Body of pancreas (tissue), 4 donors: ENCODE data around the gene PRDM15.

ENCODE experiments used
- POLR2A ChIP-seq, 3 donors: fragments of 450-650 bp; IDR thresholded peaks; one replicate each; pipeline ENCODE4 v1.6.1; 2016; ENCODE audit warnings: antibody characterized with exemption in 3 of 3, mild to moderate bottlenecking in 2 of 3
- TF ChIP-seq, protein P1 (sequence below), 7 experiments: fragments of 450-650 bp in 4 of 7; fragments of 200-600 bp in 3 of 7; sonication (generic) in 3 of 7; IDR thresholded peaks; one replicate each; pipeline ENCODE4 v1.5.1; 2016 to 2019; ENCODE audit warnings: antibody characterized with exemption in 7 of 7

DNA sequence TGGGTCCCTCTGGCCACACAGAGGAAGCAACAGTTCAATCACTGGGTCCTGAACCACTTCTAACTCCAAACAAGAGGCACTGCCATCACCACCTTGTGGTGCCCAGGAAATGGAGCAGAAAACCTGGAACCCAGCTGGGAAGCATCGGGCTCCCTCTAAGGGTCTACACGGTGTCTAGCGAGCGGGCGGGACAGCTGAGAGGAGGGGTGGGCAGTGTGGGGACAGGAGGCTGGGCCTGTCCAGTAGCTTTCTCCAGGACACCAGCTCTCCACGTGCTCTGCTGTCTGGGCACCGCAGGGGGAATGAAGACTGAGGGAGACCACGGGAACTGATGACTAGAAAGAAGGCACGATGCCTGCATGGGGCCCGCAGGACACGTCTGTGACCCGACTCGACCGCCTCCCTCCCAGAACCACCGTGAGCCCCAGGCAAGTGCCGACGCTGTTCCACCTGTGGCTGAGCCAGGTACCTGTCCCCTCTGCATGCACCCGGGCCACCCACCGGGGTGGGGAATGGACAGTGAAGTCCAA, 5.4 kb upstream of the PRDM15 start:
- TF ChIP-seq POLR2A (IDR thresholded peaks at IDR 0.05): no peak
- TF ChIP-seq, protein P1, sequence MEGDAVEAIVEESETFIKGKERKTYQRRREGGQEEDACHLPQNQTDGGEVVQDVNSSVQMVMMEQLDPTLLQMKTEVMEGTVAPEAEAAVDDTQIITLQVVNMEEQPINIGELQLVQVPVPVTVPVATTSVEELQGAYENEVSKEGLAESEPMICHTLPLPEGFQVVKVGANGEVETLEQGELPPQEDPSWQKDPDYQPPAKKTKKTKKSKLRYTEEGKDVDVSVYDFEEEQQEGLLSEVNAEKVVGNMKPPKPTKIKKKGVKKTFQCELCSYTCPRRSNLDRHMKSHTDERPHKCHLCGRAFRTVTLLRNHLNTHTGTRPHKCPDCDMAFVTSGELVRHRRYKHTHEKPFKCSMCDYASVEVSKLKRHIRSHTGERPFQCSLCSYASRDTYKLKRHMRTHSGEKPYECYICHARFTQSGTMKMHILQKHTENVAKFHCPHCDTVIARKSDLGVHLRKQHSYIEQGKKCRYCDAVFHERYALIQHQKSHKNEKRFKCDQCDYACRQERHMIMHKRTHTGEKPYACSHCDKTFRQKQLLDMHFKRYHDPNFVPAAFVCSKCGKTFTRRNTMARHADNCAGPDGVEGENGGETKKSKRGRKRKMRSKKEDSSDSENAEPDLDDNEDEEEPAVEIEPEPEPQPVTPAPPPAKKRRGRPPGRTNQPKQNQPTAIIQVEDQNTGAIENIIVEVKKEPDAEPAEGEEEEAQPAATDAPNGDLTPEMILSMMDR (IDR thresholded peaks at IDR 0.05): no peak
